HCEC 1CT (cell line): ENCODE results near the gene COL9A2.

Experiments
- DNase-seq: peaks from one replicate; pipeline ENCODE4 v3.0.0-alpha.2; 2017

The COL9A2 gene

DNA sequence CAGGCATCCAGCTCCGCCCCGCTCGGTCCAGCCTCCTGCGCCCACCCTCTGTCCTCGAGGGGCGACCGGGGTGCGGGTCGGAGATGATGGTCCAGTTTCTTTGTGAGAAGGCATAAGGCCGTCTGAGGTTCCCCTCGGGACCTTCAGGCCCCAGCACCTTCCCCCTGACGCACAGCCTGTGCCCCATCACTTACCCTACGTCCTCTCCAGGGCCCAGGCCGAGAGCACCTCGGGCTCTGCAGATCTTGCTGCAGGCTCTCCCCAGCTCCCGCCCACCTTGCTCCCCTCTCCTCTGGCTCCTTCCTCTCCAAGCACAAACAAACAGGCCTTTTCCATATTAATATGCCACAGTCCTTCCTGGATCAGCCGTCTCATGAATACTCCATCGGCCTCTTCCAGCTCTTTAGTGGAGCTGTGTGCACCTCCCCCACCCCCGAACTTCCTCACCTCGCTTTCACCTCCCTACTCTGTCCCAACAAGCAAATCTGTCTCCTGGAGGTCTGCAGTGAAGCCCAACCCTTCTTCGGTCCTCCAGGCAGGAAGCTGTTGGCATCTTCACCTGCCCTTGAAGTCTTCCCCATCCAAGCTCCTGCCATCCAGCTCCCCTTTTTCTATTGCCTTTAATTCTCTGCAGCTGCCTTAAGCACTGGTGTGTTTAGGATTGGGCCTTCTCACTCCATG, 448 bp upstream of the COL9A2 start:
- no peak for DNase-seq

DNA sequence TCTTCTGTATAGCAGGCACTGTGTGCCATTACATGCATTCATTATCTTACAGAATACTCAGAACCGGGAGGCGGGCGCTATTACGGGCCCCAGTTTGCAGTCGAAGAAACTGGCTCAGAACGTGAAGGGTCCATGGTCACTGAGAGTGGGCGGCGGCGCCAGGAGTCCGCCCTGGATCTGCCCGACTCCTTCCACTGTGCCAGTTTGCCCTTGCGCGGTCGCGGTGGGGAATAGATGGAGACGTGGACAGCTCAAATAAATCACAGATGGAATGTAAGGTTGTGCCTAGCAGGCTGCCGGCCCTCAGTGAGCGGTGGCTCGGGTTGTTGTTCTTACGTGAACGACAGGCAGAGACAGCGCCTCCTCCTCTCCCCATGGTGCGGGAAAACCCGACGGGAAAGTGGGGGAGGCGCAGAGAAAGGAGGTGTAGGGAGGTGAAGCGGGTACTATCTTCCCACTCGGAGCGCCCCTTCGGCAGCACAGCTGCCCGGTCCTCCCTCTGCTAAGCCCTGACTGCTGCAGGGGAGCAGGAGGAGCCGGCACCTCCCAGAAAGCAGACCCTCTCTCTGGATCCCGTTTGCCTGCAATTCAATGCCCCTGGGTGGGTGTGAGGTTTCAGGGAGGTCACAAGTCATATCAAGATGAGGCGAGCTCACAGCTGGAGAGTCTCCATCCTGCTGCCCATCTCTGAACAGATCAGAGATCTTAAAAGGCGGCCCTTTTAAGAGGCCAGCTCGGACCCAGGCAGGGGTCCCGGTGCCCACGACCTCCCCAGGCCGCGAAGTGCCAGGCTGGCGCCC, 1.1 kb downstream of the COL9A2 start:
- peak; percentile 5 for DNase-seq

DNA sequence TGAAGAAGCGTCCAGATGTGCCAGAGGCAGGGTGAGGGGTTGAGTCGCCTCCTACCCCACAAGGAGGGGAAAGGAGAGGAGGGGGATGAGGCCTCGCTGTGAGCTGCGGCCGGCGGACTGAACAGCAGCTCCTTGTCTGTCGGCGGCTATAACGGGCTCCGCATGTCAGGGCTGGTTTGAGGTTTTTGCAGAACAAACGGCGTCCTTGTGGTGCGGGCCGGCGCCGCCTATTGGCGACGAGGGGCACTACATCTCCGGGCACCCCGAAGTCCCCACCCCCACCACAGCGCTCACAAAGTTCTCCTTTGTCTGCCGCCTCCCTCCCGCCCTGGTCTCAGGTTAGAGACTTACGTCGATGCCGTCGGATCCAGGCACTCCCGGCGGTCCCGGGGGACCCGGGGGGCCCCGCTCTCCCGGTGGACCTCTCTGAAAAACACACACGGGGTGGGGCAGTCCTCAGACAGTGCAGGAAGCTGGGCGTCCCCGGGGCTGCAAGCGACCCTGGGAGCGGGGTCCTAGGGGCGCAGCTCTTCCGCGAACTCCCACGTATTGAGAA, 1.8 kb downstream of the COL9A2 start:
- peak; percentile 72 for DNase-seq

DNA sequence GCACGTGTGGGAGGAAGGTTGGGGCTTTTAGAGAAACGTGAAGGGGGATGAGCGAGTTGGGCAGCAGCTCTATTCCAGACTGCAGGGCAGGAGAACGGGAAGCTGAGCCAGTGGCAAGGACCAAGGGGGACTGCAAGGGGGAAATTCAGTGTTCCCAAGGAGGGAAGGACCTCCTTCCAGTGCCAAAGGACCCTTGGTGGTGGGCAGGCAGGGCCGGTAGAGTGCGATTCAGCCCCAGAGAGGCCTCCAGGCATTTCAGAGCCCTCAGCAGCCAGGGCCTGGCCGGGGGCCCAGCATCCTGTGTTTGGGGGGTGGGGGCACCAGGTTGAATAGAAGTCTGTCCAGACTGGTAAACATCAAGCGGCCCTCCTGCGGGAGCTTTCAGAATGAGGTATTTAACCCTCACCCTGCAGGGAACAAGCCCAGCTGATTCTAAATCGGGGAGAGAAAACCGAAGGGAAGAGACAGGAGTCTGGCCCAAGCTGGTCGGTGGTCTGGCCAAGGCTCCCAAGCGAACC, 2.3 kb downstream of the COL9A2 start:
- DNase-seq: no peak

DNA sequence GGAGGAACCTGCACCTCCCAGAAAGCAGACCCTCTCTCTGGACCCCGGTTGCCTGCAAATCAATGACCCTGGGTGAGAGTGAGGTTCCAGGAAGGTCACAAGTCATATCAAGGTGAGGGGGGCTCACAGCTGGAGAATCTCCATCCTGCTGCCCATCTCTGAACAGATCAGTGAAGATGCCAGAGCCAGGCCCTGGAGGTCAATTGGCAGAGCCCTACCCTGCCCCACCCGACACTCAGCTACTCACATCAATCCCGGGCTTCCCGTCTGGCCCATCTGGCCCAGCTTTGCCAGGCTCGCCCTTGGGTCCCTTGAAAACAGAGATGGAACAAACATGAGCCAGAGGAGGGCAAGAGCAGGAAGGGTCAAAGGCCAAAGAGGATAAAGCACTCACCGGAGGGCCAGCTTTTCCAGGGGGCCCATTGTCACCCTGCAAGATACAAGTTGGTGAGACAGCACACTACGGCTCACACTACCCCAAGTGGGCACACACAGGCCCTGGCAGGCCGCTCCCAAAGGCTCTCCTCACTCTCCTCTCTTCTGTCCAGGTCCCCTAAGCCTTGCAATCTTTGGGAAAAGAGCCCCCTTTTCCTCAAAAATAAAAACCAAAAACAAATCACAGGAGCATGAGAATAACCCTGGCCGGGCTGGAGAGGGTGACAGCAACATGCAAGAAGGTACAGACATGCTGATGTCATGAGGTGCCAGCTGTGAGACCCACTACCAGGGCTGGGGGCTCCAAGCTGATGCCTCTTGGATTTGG, 2.9 kb downstream of the COL9A2 start:
- DNase-seq: no peak

DNA sequence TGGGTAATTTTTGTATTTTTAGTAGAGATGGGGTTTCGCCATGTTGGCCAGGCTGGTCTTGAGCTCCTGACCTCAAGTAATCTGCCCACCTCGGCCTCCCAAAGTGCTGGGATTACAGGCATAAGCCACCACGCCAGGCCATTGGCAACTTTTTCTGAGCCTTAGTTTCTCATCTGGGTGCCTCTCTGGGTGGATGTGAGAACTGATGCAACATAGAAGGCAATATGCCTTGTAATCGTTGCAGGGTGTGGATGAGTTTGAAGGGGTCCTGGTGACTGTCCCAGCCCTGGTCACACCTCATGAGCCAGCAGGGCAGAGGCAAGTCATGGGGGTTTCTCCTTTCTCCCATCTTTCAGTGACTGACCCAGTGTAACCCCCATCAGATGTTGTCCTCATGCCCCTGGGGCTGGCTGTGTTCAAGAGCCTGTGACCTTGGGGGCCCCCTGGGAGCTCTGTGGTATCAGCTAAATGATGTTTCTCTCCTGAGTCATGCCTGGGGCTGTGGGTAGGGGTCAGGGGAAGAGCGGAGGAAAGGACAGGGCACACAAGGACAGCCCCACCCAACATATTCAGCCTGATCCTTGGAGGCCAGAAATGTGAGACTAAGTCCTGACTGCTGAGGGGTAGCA, 3.6 kb downstream of the COL9A2 start:
- peak; percentile 10 for DNase-seq

DNA sequence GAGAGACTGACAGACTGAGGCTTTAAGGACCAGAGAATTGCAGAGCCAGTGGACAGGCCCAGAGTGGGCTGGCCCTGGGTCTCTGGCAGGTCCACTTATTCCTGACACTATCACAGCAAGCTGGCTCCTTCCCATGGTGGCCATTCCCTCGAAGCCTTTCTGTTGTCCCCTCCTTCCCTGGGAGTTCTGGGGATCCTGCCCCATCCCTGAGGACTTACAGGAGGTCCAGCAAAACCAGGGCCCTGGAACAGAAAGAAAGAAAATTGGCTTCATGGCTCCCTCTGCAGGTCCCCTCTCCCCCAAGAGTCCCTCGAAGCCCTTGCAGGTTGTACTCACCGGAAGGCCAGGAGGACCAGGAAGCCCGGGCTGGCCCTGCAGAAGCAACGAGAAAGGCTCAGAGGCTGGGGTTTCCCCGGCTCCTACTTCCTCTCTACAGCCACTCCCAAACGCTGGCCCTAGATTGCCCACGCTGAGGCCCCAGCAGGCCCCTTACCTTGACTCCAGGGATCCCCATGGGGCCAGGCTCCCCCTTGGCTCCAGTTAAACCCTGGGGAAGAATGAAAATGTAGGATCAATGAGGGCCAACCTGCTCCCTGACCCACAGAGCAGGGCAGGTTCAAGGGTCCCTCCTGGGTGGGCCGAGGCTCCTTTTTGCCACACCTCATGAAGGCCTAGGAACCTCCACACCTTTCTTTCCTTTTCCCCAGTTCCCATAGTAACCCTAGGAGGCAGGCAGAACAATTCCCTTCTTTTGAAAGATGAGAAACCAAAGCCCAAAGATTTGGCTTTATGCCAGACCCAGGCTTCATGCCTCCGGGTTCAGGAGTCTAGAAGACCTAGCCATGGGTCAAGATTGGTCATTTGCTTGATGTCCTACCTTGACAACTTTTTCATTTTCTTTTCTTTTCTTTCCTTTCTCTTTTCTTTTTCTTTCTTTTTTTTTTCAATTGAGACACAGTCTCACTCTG, 4.6 kb downstream of the COL9A2 start:
- DNase-seq: no peak

DNA sequence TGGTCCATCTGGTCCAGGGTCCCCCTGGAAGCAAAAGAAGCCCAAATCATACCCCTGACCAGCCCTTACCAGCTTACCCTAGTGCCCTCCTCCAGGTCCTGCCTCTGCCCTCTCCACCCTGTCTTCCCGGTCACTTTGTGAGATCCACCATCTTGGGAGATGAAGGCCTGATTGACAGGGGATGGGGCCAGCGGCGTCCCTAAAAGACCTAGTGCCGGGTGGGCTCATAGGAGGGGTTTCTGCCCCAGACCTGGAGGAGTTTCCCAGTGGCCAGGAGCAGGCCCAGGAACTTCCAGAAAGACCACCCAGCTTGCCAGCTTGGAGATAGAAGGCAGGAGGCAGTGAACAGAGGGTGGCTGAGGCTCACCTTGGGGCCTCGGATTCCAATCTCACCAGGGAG, 5.4 kb downstream of the COL9A2 start:
- DNase-seq: no peak

DNA sequence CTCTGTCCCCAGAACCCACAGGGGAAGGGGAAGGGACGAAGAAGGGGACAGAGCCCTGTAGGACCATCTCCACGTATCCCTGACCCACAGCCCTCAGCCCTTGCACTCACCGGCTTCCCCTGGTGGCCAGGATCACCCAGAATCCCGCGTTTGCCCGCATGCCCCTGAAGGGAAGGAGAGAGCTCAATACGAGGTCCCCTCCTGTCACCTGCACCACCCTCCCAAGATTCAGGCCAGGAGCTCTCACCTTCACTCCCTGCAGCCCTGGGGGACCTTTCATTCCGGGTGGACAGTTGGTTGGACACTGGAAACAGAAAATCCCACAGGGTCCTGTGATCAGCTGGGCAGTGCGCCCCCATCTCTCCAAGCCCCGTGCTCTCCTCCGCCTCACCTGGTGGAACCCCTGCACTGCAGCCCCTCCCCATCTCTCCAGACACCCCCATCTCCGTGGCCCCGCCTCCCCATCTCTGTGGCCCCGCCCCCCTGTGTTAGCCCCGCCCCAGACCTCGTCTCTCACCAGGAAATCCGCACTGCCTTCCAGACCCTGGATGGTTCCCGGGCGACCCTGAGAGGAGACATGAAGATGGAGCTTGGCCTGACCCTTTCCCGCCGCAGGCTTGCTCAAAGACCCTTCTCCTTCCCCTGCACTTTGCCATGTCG, 6.0 kb downstream of the COL9A2 start:
- no peak for DNase-seq

DNA sequence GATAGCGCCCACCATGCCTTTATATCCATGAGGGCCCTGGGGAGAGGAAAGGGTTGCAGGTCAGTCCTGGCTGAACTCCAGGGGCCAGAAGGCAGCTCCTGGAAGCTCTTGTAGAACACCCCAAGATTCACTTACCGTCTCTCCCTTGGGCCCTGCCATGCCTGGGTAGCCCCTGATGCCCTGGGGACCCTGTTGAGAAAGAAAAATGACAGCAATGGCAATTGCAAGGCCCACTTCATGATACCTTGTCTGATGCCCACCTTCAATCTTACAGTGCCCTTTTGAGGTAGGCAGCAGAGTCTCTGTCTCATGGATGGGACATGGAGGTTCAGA, 7.0 kb downstream of the COL9A2 start:
- DNase-seq: no peak

DNA sequence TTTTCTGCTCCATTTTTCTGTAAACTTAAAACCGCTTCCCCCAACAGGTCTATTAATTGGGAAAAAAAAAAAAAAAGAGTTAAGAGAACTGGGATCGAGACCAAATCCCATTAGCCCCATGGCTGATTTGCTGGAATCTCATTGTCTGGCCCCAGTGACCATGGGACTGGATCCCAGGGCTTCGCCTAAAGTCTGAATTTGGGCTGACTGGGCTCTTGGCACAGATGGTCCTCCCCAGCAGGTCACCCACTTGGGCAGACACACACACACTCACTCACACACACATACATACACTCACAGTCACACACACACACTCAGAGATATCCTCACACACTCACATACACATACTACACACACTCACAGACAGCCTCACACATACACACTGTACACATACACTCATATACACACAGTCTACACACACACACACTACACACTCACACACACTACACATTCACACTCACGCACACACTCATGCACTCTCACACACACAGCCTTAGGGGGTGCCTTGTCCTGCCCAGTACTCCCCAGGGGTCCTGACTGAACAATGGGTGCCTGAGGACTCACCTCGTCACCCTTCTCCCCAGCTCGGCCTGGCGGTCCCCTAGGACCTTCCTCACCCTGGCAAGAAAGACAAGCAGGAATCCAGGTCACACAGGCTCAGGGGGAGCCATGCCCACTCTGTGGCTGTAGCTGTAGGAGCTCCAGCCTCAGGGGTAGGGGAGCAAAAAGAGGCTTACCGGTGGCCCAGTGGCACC, 7.5 kb downstream of the COL9A2 start:
- DNase-seq: no peak

DNA sequence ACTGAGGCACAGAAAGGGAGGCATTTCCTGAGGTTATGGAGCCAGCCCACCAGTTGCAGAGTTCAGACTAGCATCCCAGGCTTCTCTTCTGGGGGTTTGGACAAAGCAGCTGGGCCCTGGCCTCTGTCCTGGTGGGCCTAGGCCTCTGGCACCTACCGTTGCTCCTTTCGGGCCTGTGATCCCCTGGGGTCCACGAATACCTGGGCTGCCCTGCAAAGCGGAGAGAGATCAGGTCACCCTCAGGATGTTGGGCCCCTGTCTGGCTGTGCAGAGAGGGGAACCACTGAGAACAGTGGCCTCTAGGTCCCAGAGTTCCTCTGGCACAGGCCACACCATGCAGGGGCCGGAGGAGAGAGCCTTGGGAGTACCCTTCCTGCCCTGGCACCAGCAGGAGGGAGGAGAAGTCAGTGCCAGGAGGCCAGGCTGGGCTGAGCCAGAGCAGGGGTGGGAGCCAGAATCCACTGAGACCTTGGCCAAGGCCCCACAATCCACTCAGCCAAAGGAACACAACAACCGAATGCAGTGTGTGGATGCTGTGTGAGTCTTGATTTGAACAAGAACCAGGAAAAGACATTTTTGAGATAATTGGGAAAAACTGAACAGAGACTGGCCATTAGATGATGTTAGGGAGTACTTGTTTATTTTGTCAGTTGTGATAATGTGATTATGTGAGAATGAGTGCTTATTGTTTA, 8.9 kb downstream of the COL9A2 start:
- DNase-seq: no peak

DNA sequence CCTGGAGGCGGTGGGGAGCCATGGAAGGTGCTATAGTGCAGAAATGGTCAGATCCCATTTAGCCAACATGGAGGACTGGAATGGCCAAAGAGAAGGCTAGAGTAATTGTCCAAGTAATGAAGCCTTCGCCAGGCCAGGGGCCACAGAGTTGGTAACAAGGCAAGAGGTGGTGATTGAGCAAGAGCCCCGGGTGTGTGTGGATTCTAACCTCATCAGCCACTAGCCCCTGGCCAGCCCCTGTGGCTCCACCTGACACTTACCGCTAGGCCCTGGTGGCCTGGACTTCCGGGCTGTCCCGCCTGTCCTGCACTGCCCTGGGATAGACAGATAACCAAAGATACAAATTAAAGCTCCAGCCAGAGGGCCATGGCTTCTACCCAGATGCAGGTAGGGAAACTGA, 9.9 kb downstream of the COL9A2 start:
- DNase-seq: no peak

DNA sequence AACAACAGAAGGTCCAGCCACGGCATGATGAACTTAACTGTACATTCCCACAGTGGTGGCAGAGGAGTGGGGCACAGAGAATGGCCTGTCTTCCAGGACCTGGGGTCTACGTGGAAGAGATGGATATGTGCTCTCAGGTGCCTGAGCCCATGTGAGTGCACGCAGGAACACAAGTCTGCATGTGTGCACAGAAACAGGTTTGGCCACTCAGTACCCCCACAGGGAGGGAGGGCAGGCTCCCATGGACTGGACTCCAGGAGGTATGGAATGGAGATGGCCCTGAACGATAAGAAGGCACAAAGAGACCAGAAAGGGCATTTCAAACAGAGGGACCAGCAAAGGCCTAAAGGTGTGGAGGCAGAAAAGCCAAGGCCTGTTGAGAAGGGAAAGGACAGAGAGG, 10.8 kb downstream of the COL9A2 start:
- no peak for DNase-seq

DNA sequence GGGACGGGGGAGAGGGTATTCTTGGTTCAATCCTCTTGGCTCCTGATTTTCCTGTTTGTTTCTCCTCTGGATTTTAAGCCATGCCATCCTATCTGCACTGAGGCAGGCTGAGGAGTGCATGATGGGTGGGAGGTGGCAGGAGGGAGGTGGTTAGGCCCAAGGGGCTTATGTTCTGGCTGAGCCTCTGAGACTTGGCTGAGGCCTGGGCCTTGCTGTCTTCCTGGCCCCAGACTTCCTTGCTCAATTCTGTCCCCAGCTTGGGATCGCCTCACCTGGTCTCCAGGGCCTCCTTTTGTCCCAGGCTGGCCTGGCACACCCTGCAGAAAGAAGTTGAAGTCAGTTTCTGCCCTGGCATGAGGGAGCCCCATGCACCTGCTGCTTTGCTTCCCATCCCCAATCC, 11.2 kb downstream of the COL9A2 start:
- no peak for DNase-seq

DNA sequence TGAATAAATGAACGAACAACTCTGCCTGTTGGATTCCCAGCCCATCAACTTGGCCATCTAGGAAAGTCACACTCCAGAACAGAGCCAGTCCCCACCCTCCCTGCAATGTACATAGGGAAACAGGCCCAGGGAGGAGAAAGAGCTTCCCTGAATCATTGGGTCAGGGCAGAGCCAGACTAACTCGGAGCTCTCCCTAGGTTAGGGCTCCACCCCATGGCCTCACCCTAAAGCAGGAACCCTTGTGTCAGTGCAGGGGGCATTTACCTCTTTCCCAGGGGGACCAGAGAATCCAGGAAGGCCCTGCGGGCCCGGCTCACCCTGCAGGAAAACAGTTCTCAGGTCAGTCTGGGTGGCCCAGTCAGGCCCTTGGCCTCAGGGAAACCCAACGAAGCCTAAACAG, 11.6 kb downstream of the COL9A2 start:
- DNase-seq: peak; percentile 13

DNA sequence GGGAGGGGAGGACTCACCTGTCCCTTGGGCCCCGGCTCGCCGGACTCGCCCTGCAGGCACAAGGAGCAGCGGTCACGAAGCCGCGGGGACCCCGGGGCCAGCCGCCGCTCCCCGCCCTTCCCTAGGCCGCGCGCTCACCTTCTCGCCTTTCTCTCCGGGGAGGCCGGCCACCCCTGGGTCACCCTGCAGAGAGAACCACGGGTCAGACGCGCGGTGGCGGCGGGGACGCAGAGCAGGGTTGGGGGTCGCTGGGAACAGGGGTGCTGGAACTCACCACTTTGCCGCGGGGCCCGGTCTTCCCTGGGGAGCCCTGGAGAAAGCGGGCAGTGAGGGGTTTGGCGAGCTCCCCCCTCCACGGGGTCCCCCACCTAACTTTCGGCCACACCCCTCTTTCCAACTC, 13.3 kb downstream of the COL9A2 start:
- DNase-seq: no peak

DNA sequence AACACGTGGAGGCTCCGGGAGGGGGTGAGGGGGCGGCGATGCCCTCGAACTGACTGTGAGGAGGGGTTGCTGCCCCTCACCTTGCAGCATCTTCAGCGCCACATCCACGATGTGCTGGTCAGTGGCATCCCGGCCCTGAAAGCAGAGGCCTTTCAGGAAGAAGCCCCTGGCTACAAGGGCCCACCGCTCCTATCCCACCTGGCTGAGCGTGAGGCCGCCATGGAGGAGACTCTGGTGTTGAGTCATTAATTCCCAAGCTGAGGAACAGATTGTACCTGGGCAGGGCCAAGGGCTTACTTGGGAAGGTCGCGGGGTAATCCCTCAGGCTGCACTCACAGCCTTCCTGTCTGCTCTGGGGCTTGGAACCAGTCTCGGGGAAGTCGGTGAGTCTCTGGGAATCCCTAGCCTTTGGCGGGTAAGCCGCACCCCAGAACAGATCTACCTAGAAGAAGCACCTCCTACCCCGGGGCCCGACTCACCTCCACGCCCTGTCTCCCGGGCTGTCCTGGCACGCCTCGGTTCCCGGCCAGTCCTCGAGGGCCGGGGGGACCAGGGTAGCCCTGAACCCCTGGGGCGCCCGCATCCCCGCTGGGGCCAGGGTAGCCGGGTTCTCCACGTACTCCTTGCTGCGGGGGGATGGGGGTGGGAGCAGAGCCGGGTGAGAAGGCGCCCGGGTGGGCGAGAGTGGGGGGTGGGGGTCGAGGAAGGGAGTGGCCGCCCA, 13.9 kb downstream of the COL9A2 start:
- DNase-seq: no peak

DNA sequence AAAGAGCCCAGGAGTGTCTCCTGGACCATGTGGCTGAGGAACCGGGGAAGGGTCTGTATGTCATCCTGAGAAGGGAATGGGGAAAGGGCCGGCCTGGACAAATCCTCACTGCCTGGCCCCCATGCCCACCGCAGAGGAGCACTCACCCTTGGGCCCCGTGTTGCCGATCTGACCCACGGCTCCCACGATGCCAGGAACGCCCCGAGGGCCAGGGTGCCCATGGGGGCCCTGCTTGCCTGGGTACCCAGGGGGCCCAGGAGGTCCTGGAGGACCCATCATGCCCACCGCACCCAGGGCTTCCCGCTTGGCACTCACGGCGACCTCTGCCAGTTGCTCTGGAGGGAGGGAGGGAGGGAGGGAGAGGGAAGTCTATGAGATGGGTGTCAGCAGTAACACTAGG, 14.6 kb downstream of the COL9A2 start:
- DNase-seq: no peak
